Endothelial cell of umbilical vein (primary cell): ENCODE results near the gene CCL8. TPM values are rescaled to one million over a fixed set of nuclear protein-coding genes. Genes with fewer than 3 reads are reported as not detected.

Experiments
- BruUV-seq: library from RNA; stranded (reverse); fragments of 400-500 nt; replicated peaks from 2 replicates; lab custom pipeline; 2021; lab: Mats Ljungman, UMichigan
- CTCF ChIA-PET: fragments of 300-600, 350-600 bp; sonication (Branson Sonifier 250); formaldehyde crosslinking; loops from one replicate; lab custom pipeline; 2021; ENCODE audit warnings: antibody characterized with exemption, inconsistent platforms; lab: Charles Lee
- POLR2A ChIA-PET: fragments of 300-600, 350-600 bp; sonication (Branson Sonifier 250); formaldehyde crosslinking; loops from one replicate; lab custom pipeline; 2021; ENCODE audit warnings: antibody characterized with exemption, inconsistent platforms; lab: Charles Lee
- DNase-seq: peaks from one replicate; pipeline ENCODE4 v3.0.0-alpha.2; 2011; ENCODE audit warnings: low read depth, low spot score
- FAIRE-seq: peaks from 2 replicates; lab custom pipeline; 2011; peaks lifted over from hg19 to GRCh38; lab: Jason Lieb, UNC
- H2AFZ ChIP-seq: 2 replicates; pipeline ENCODE4 v1.6.0; 2012; ENCODE audit warnings: low read depth, low read length, control low read depth, inconsistent platforms
- H3K27ac ChIP-seq: 2 replicates; pipeline ENCODE4 v1.5.1; 2011; ENCODE audit warnings: low read depth, mild to moderate bottlenecking, control low read depth, low read length, moderate library complexity; ENCODE audit not compliant: insufficient read depth
- H3K27me3 ChIP-seq, 2 experiments: 2 replicates each; pipeline versions ENCODE4 v1.6.0 to v1.6.1; 2011; ENCODE audit warnings: low read length in 2 of 2, mixed read lengths in 1 of 2; ENCODE audit not compliant: control insufficient read depth in 2 of 2, insufficient read depth in 2 of 2
- H3K36me3 ChIP-seq, 2 experiments: 2 replicates in 1 of 2; 3 replicates in 1 of 2; pipeline ENCODE4 v1.5.1; 2011; ENCODE audit warnings: low read length in 2 of 2, mild to moderate bottlenecking in 1 of 2, moderate library complexity in 1 of 2; ENCODE audit not compliant: control insufficient read depth in 2 of 2, insufficient read depth in 2 of 2; ENCODE audit errors: extremely low read depth in 1 of 2
- H3K4me1 ChIP-seq: 3 replicates; pipeline ENCODE4 v1.5.1; 2011; ENCODE audit warnings: mild to moderate bottlenecking, low read length; ENCODE audit not compliant: control insufficient read depth, insufficient read depth; ENCODE audit errors: extremely low read depth
- H3K4me2 ChIP-seq: 2 replicates; pipeline ENCODE4 v1.6.1; 2011; ENCODE audit warnings: low read length, control low read depth, mixed read lengths; ENCODE audit not compliant: insufficient read depth
- H3K4me3 ChIP-seq, 3 experiments: fragments of 200-600 bp in 1 of 3; sonication (generic), shearing (Covaris generic) in 1 of 3; replicated peaks in 1 of 3; 2 replicates each; pipeline ENCODE4 v1.5.1; 2011 to 2016; ENCODE audit warnings: control low read depth in 3 of 3, low read length in 3 of 3, mild to moderate bottlenecking in 2 of 3, inconsistent platforms in 1 of 3, low read depth in 1 of 3, moderate library complexity in 1 of 3; ENCODE audit not compliant: insufficient read depth in 1 of 3
- H3K79me2 ChIP-seq: 2 replicates; pipeline ENCODE4 v1.6.0; 2012; ENCODE audit warnings: low read length, inconsistent platforms; ENCODE audit not compliant: control insufficient read depth, insufficient read depth
- H3K9ac ChIP-seq: replicated peaks from 2 replicates; pipeline ENCODE3; 2011; ENCODE audit warnings: low read length, control low read depth; ENCODE audit not compliant: insufficient read depth; ENCODE audit errors: extremely low read depth
- H3K9me1 ChIP-seq: replicated peaks from 3 replicates; pipeline ENCODE4 v1.6.0; 2011; ENCODE audit warnings: mild to moderate bottlenecking, low read length; ENCODE audit not compliant: control insufficient read depth, insufficient read depth; ENCODE audit errors: extremely low read depth
- H3K9me3 ChIP-seq: replicated peaks from 2 replicates; pipeline ENCODE4 v1.5.1; 2012; ENCODE audit warnings: low read length, inconsistent platforms; ENCODE audit not compliant: control insufficient read depth, insufficient read depth
- H4K20me1 ChIP-seq: replicated peaks from 2 replicates; pipeline ENCODE3; 2011; ENCODE audit warnings: mild to moderate bottlenecking, low read length; ENCODE audit not compliant: control insufficient read depth, insufficient read depth; ENCODE audit errors: extremely low read depth
- EZH2 ChIP-seq: IDR thresholded peaks from 2 replicates; pipeline ENCODE4 v1.6.1; 2012; ENCODE audit warnings: borderline replicate concordance, low read depth, mild to moderate bottlenecking, moderate library complexity, low read length, inconsistent platforms; ENCODE audit not compliant: severe bottlenecking
- FOS ChIP-seq: IDR thresholded peaks from 2 replicates; pipeline ENCODE4 v1.6.1; 2011; ENCODE audit warnings: mild to moderate bottlenecking, low read length, moderate library complexity, borderline replicate concordance; ENCODE audit not compliant: insufficient read depth
- GATA2 ChIP-seq: IDR thresholded peaks from 2 replicates; pipeline ENCODE4 v1.7.0; 2011; ENCODE audit warnings: low read depth, mild to moderate bottlenecking, moderate library complexity, mixed read lengths, low read length; ENCODE audit not compliant: insufficient read length, insufficient read depth
- JUN ChIP-seq: IDR thresholded peaks from 2 replicates; pipeline ENCODE4 v1.6.1; 2011; ENCODE audit warnings: borderline replicate concordance, low read depth; ENCODE audit not compliant: insufficient read length, insufficient read depth
- MYC ChIP-seq: IDR thresholded peaks from one replicate; pipeline ENCODE4 v1.6.1; 2011; ENCODE audit warnings: mild to moderate bottlenecking, low read depth, low read length
- POLR2A ChIP-seq: IDR thresholded peaks from 2 replicates; pipeline ENCODE4 v1.6.1; 2012; ENCODE audit warnings: low read depth, mild to moderate bottlenecking, control low read depth, low read length
- POLR2AphosphoS5 ChIP-seq: IDR thresholded peaks from 2 replicates; pipeline ENCODE4 v1.6.1; 2012; ENCODE audit warnings: low read depth, mild to moderate bottlenecking, control low read depth, low read length, moderate library complexity; ENCODE audit not compliant: insufficient read depth
- dilution Hi-C: fragments of 300-500 bp; cut with MboI; formaldehyde crosslinking; loops from one replicate; pipeline ENCODE4 v1.15.0; 2019; ENCODE audit warnings: low sequenced_read_pairs; ENCODE audit not compliant: extremely low pct_ligation_motif_present
- intact Hi-C: fragments of 100-400 bp; cut with micrococcal nuclease; formaldehyde crosslinking; loops from one replicate; pipeline ENCODE4 v1.10.0; 2022
- polyA plus RNA-seq, 4 experiments: library from polyadenylated mRNA; depleted of rRNA in 3 of 4; stranded (reverse) in 3 of 4; unstranded in 1 of 4; fragments of >200 nt; gene quantifications; 2 replicates each; pipeline versions ENCODE4 v1.2.1 to v1.2.3, GENCODE V29; 2011 to 2012; ENCODE audit warnings: missing spikeins in 1 of 4
- total RNA-seq: library from RNA; stranded (reverse); gene quantifications from 2 replicates; pipeline ENCODE4 v1.2.3, GENCODE V29; 2021
- TF ChIP-seq, protein P1 (sequence below), 2 donors: IDR thresholded peaks; 1 replicate in 1 of 2; 2 replicates in 1 of 2; pipeline ENCODE4 v1.5.1; 2011; ENCODE audit warnings: low read length in 2 of 2, mild to moderate bottlenecking in 2 of 2, moderate library complexity in 2 of 2, control low read depth in 1 of 2, inconsistent platforms in 1 of 2, low read depth in 1 of 2; ENCODE audit not compliant: insufficient read depth in 1 of 2; ENCODE audit errors: extremely low read depth in 1 of 2
- TF ChIP-seq, protein P2 (sequence below): IDR thresholded peaks from 2 replicates; pipeline ENCODE4 v1.6.1; 2011; ENCODE audit not compliant: insufficient read depth, insufficient read length

The CCL8 gene
- total and polyA plus RNA-seq, 2 donors (not counting 3 experiments of a cell fraction or from before 2014, with no cell fraction given) = not detected

DNA sequence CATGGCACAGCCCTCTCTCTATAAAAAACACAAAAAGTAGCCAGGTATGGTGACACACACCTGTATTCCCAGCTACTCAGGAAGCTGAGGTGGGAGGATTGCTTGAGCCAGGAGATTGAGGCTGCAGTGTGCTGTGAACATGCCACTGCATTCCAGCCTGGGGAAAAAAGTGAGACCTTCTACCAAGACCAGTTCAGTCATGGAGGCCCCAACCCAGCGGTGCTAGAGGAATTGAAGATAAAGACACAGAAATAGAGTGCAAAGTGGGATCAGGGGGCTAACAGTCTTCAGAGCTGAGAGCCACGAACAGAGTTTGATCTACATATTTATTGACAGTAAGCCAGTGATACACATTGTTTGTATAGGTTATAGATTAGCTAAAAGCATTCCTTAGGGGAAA is 15.6 kb upstream of the CCL8 start:
- H3K79me2 ChIP-seq = no peaks in the 10 kb centered on the region
- H3K36me3 ChIP-seq = no peaks in the 10 kb centered on the region
- TF ChIP-seq POLR2A = no peak
- TF ChIP-seq, protein P1, sequence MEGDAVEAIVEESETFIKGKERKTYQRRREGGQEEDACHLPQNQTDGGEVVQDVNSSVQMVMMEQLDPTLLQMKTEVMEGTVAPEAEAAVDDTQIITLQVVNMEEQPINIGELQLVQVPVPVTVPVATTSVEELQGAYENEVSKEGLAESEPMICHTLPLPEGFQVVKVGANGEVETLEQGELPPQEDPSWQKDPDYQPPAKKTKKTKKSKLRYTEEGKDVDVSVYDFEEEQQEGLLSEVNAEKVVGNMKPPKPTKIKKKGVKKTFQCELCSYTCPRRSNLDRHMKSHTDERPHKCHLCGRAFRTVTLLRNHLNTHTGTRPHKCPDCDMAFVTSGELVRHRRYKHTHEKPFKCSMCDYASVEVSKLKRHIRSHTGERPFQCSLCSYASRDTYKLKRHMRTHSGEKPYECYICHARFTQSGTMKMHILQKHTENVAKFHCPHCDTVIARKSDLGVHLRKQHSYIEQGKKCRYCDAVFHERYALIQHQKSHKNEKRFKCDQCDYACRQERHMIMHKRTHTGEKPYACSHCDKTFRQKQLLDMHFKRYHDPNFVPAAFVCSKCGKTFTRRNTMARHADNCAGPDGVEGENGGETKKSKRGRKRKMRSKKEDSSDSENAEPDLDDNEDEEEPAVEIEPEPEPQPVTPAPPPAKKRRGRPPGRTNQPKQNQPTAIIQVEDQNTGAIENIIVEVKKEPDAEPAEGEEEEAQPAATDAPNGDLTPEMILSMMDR (IDR thresholded peaks at IDR 0.05; ENCODE audit: extremely low read depth in 1 of 2, insufficient read depth in 1 of 2, low read depth in 1 of 2, low read length in 2 of 2) = no peak
- TF ChIP-seq EZH2 = no peak
- TF ChIP-seq FOS = no peak
- TF ChIP-seq POLR2AphosphoS5 = no peak
- TF ChIP-seq MYC = no peak
- TF ChIP-seq GATA2 = no peak
- TF ChIP-seq, protein P2, sequence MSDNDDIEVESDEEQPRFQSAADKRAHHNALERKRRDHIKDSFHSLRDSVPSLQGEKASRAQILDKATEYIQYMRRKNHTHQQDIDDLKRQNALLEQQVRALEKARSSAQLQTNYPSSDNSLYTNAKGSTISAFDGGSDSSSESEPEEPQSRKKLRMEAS = no peak
- no peak for TF ChIP-seq JUN
- dilution Hi-C loops (loop anchor here (25.0 kb wide), 1 partner anchor 91 kb away; no protein-coding TSS in a partner anchor), intact Hi-C loops (no loop called here)
- H3K9ac ChIP-seq = no peak overlapping the region
- H3K4me2 ChIP-seq = no peak overlapping the region
- DNase-seq = no peak
- no peak for FAIRE-seq
- peaks cover 9% of the 10 kb centered on the region in 2 experiments for H3K27me3 ChIP-seq
- no peak overlapping the region for H3K4me3 ChIP-seq
- POLR2A ChIA-PET = no interaction called here
- CTCF ChIA-PET = interaction anchor here (5.4 to 11.1 kb wide), 2 partner anchors 58 to 103 kb away, joined by 60 to 179 read pairs; partner anchors contain the start of gene CCL1
- H3K27ac ChIP-seq = no peak overlapping the region
- no TSS peak for BruUV-seq
- H3K4me1 ChIP-seq = peaks cover 7% of the 10 kb centered on the region
- no peaks in the 10 kb centered on the region for H3K9me3 ChIP-seq
- H2AFZ ChIP-seq = no peak overlapping the region
- H4K20me1 ChIP-seq = no peaks in the 10 kb centered on the region
- no peaks in the 10 kb centered on the region for H3K9me1 ChIP-seq
